GM19467 (cell line): ENCODE measurements around the gene CELA2A.
"Not testable (repeated sequence)": the region's sequence is repeated elsewhere in the genome, so short reads cannot be mapped to it uniquely, and the experiment has no call there.

Source experiments
- ATAC-seq: cut with Tn5 transposase; IDR thresholded peaks from one replicate; pipeline ENCODE4 v1.9.1; 2021; ENCODE audit warnings: mild to moderate bottlenecking, moderate library complexity; ENCODE audit not compliant: unreplicated experiment

Gene CELA2A

GRCh38 chr1:15466955-15467625 is 10.6 kb downstream of the CELA2A start:
- ATAC-seq, result not testable (repeated sequence)

GRCh38 chr1:15468145-15468544 is 11.6 kb downstream of the CELA2A start:
- no peak for ATAC-seq

GRCh38 chr1:15469361-15469760 is 12.8 kb downstream of the CELA2A start:
- ATAC-seq, result no peak

DNA sequence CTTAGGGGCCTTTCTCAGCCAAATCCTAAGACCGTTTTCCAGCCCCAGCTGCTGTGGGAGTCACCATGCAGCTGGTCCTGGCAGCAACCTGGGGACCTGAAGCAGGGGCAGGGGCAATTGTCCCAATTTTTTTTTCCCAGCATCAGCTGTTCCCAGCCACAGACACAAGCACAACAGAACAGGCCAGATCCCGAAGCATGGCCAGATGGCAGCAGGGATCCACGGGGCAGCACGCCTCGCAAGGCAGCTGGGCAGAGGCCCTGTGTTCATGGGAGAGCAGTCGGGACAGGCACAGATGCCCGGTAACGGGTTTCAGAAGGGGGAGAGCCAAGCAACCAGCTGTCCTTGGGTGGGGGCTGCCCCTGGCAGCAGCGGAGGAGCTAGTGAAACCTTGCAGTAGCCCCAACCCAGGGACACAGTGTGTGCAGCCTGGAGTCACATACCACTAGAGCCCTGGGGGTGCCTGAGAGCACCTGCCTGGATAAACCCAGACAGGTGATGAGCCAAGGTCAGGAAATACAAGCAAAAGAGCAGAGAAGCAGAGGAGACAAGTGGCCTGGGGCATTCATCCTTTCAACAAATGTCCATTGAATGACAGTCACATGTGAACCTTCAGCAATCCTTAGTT is 13.4 kb downstream of the CELA2A start:
- ATAC-seq, result not testable (repeated sequence)

- not testable (repeated sequence) for ATAC-seq
Observed at GRCh38 chr1:15471067-15471466, 14.5 kb downstream of the CELA2A start.

- not testable (repeated sequence) for ATAC-seq
Observed at GRCh38 chr1:15471723-15472122, 15.2 kb downstream of the CELA2A start.

GRCh38 chr1:15472587-15472986 is 16.1 kb downstream of the CELA2A start:
- ATAC-seq, result no peak

DNA sequence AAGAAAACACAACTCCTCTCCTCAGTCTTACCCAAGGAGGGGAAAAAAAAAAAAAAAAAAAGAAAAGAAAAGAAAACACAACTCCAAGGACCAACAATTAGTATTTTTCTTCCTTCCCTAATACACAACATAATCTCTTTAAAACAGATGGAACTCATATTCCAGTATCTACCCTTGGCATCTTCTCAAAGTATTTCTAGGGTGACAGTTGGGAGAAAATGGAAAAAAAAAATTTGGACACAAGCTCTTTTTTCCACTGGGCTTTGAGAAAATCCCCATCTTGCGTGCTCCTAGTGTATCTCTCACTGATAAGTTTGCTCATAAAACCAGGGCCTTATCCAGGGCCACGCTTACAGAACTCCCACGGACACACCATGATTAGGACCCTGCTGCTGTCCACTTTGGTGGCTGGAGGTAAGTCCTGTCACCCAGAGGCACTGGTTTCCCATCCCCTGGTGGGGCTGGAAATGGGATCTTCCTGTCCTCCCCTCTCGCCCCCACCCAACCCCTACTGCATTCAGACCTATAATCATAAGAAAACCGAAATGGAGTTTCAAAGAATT is 19.3 kb downstream of the CELA2A start, which contains the start of gene CELA2B:
Gene CELA2B (plus strand): TSS at position 353 of the 563 bp plus-strand sequence. CDS start 22 bp downstream, at position 375.
- no peak for ATAC-seq

- ATAC-seq, result no peak
Observed at GRCh38 chr1:15476927-15477326, 20.4 kb downstream of the CELA2A start.

GRCh38 chr1:15477646-15478212 is 21.2 kb downstream of the CELA2A start:
- no peak for ATAC-seq

GRCh38 chr1:15479654-15480347 is 23.3 kb downstream of the CELA2A start:
- no peak for ATAC-seq

- ATAC-seq, result not testable (repeated sequence)
Observed at GRCh38 chr1:15482455-15482854, 25.9 kb downstream of the CELA2A start.

DNA sequence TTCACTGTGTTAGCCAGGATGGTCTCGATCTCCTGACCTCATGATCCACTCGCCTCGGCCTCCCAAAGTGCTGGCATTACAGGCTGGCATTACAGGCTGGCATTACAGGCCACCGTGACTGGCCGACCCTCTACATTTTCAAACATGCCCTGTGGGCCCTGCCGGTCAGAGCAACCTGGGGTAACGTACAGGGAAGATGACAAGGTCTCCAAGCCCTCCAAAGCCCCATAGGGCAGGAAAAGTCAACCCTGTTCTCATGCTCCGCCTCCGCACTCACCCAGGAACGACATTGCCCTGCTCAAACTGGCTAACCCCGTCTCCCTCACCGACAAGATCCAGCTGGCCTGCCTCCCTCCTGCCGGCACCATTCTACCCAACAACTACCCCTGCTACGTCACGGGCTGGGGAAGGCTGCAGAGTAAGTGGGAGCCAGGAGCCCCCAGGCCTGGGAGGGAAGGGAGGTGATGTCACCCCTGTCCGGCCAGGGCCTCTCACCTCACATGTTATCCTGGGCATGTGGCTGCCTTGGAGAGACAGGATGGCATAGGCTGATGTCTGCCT is 26.5 kb downstream of the CELA2A start:
- not testable (repeated sequence) for ATAC-seq

GRCh38 chr1:15483971-15484370 is 27.4 kb downstream of the CELA2A start:
- no peak for ATAC-seq

DNA sequence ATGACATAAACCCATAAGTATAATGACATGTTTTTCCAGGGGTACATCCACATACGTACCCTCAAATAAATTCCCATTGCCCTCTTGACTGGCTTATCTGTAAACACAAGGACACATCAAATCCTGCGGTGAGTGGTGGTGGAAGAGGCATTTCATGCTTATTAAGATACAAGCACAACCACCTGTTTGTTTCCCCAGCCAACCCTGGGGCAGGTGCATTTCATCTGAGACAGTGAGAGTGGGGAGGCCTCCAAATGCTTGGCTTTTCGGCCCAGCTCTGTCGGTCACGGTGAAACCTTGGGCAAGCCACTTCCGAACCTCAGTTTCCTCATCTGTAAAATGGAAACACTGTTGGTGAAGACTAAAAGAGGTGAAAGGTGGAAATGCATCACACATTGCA is 27.9 kb downstream of the CELA2A start:
- not testable (repeated sequence) for ATAC-seq

DNA sequence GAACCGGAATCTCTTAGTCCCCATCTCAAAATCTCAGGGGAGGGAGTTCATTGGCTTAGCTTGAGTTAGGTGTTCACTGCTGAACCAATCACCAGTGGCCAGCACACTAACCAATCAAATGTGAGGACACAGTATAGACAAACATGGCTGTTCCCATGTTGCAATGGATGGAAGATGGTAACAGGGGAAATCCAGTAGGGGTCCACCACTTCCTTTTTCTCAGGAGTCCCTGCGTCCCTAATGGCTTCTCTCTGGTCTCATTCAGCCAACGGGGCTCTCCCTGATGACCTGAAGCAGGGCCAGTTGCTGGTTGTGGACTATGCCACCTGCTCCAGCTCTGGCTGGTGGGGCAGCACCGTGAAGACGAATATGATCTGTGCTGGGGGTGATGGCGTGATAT is 29.1 kb downstream of the CELA2A start:
- ATAC-seq, result no peak

- not testable (repeated sequence) for ATAC-seq
Observed at GRCh38 chr1:15486844-15487610, 30.5 kb downstream of the CELA2A start.

GRCh38 chr1:15488371-15488770 is 31.8 kb downstream of the CELA2A start:
- no peak for ATAC-seq

DNA sequence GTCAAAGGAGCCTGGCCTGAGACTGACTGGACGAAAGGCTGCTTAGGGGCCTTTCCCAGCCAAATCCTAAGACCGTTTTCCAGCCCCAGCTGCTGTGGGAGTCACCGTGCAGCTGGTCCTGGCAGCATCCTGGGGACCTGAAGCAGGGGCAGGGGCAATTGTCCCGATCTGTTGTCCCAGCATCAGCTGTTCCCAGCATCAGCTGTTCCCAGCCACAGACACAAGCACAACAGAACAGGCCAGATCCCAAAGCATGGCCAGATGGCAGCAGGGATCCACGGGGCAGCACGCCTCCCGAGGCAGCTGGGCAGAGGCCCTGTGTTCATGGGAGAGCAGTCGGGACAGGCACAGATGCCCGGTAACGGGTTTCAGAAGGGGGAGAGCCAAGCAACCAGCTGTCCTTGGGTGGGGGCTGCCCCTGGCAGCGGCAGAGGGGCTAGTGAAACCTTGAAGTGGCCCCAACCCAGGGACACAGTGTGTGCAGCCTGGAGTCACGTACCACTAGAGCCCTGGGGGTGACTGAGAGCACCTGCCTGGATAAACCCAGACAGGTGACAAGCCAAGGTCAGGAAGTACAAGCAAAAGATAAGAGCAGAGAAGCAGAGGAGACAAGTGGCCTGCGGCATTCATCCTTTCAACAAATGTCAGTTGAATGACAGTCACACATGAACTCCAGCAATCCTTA is 32.7 kb downstream of the CELA2A start:
- ATAC-seq, result no peak

GRCh38 chr1:15491010-15491409 is 34.5 kb downstream of the CELA2A start:
- ATAC-seq, result not testable (repeated sequence)
